ENCODE results near the gene CENPP.

Gene CENPP

GRCh38 chr9:92422611-92423338 lies 97.0 kb downstream of the CENPP start:
- no peak overlapping the region for H3K4me3 Mint-ChIP-seq
- no peaks in the 10 kb centered on the region for H3K9me3 Mint-ChIP-seq
- no peak overlapping the region for H3K27ac Mint-ChIP-seq
- H3K36me3 Mint-ChIP-seq, result peaks cover 1% of the 10 kb centered on the region
- H3K4me1 Mint-ChIP-seq, result no peaks in the 10 kb centered on the region
- H3K27me3 Mint-ChIP-seq, result no peaks in the 10 kb centered on the region

GRCh38 chr9:92423612-92424011 lies 97.9 kb downstream of the CENPP start:
- Mint-ChIP-seq H3K4me1 (no peaks in the 10 kb centered on the region), H3K27ac (no peak overlapping the region), H3K4me3 (no peak overlapping the region), H3K36me3 (peaks cover 1% of the 10 kb centered on the region), H3K27me3 (no peaks in the 10 kb centered on the region), H3K9me3 (no peaks in the 10 kb centered on the region)

DNA sequence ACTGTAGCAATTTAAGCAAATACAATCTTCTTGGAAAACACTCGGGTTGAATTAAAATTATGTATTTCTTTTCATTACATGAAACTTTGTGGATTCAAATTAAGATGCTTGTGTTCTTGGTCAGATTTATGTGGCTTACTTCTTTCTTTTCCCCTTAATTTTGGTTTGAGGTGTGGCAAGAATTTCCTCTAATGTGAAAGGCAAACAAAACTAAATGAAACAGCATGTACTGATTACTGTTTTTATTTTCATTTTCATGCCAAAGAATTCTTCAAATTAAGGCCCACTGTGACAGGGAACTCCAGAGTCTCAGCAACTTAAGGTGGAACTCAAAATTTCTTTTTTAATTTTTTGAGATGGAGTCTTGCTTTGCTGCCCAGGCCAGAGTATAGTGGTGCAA lies 98.6 kb downstream of the CENPP start, which contains the start of gene OMD:
Gene OMD (minus strand): TSS at position 132 of the 400 bp plus-strand sequence. CDS start 6,913 bp downstream, outside the sequence.
- no peak within 1 kb of the TSS for H3K27ac Mint-ChIP-seq
- no peaks in the 10 kb centered on the region for H3K27me3 Mint-ChIP-seq
- no peaks in the 10 kb centered on the region for H3K9me3 Mint-ChIP-seq
- H3K36me3 Mint-ChIP-seq, result peaks cover 1% of the 10 kb centered on the region
- no peaks in the 10 kb centered on the region for H3K4me1 Mint-ChIP-seq
- H3K4me3 Mint-ChIP-seq, result no peak within 1 kb of the TSS

DNA sequence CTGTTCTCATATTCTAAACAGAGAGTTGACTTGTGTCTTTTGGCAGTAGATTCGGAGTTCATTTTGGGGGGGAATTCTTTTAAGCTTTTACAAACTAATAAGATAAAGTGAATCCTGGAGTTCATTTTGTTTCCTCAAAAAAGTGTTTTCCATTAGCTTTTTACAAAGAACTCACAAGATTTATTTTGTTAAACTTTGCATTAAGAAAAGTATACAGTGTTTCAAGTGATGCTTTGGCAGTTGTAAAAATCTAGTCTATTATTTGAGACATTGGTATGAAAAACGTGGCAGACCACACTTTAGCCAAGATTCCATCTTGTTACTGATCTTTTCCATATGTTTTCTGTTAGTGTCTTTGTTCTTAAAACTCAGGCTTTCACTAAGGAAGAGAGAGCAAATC lies 99.7 kb downstream of the CENPP start:
- Mint-ChIP-seq H3K27ac (no peak overlapping the region), H3K4me3 (no peak overlapping the region), H3K4me1 (no peaks in the 10 kb centered on the region), H3K27me3 (no peaks in the 10 kb centered on the region), H3K9me3 (no peaks in the 10 kb centered on the region), H3K36me3 (peaks cover 2% of the 10 kb centered on the region)

DNA sequence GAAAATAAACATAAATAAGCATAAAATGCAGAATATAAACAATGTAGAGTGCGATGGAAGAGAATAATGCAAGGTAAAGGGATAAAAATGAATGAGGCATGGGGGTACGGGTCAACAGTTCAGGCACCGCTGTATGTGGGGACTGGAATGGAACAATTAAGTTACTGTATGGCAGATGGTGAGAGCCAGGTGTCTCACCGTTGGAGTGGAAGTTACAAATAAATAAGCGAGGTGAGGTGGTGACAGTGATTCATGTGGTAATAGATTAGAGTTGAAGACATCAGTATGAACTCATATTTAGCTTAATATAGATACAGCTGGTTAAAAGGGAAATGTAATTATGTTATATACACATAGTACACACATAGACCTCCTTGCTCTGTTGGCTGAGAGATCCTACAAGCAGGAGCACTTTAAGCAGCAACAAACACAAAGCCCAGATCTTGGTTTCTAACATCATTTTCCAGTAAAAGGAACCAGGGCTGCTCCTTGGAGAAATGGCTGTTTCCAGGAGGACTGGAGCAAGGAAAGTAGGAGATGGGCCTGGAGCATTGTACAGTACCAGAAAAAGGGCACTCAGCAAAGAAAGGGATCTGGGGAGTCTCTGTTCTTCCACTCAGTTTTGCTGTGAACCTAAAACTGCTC lies 100.9 kb downstream of the CENPP start:
- Mint-ChIP-seq H3K27ac (no peak overlapping the region), H3K9me3 (no peaks in the 10 kb centered on the region), H3K4me3 (no peak overlapping the region), H3K36me3 (peaks cover 4% of the 10 kb centered on the region), H3K27me3 (no peaks in the 10 kb centered on the region), H3K4me1 (no peaks in the 10 kb centered on the region)

DNA sequence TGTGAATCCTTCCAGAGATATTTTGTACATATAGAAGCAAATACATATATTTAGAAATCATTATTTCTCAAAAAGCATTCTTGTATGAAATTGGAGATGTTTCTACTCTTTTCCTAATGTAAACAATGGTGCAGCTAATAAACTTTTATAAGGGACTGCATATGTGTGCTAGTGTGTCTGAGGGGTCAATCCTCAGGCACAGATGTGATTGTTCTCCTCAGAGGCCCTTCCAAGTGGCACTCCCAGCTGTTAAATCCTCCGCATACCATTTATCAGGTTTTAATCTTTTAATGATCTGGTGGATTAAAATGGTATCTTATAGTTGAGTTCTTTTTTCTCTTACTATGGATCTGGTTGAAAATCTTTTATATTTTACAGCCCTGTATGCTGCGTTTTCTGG lies 104.1 kb downstream of the CENPP start:
- H3K36me3 Mint-ChIP-seq, result peaks cover 4% of the 10 kb centered on the region

GRCh38 chr9:92432350-92432749 lies 106.6 kb downstream of the CENPP start:
- H3K4me3 Mint-ChIP-seq, result no peak overlapping the region
- H3K36me3 Mint-ChIP-seq, result peaks cover 4% of the 10 kb centered on the region
- H3K27me3 Mint-ChIP-seq, result no peaks in the 10 kb centered on the region
- no peaks in the 10 kb centered on the region for H3K4me1 Mint-ChIP-seq
- no peak overlapping the region for H3K27ac Mint-ChIP-seq
- H3K9me3 Mint-ChIP-seq, result no peaks in the 10 kb centered on the region

More for the DNA sequence above, 104.1 kb downstream of the CENPP start:
- Mint-ChIP-seq H3K4me1 (no peaks in the 10 kb centered on the region), H3K4me3 (no peak overlapping the region), H3K9me3 (no peaks in the 10 kb centered on the region), H3K27ac (no peak overlapping the region), H3K27me3 (no peaks in the 10 kb centered on the region)

- H3K36me3 Mint-ChIP-seq, result peaks cover 4% of the 10 kb centered on the region
- no peaks in the 10 kb centered on the region for H3K9me3 Mint-ChIP-seq
- no peaks in the 10 kb centered on the region for H3K27me3 Mint-ChIP-seq
- no peak overlapping the region for H3K27ac Mint-ChIP-seq
- H3K4me1 Mint-ChIP-seq, result no peaks in the 10 kb centered on the region
- no peak overlapping the region for H3K4me3 Mint-ChIP-seq
These were observed 107.3 kb downstream of the CENPP start for GRCh38 chr9:92432972-92433548.

DNA sequence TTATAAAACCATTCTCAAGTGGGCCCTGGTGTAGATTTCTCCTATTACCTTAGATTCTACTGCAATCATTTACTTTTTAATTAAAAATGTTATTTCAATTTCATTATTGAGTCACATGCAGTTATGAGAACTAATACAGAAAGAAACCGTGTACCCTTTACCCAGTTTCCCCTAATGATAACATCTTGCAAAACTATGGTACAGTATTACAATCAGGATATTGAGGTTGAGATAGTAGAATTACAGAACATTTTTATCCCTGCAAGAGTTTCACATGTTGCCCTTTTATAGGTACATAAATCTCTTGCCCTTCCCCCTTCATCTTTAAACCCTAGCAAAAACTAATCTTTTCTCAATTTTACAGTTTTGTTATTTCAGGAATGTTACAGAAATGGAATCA lies 109.5 kb downstream of the CENPP start:
- Mint-ChIP-seq H3K4me1 (no peaks in the 10 kb centered on the region), H3K4me3 (no peak overlapping the region), H3K36me3 (peaks cover 2% of the 10 kb centered on the region), H3K27ac (no peak overlapping the region), H3K9me3 (no peaks in the 10 kb centered on the region), H3K27me3 (no peaks in the 10 kb centered on the region)

DNA sequence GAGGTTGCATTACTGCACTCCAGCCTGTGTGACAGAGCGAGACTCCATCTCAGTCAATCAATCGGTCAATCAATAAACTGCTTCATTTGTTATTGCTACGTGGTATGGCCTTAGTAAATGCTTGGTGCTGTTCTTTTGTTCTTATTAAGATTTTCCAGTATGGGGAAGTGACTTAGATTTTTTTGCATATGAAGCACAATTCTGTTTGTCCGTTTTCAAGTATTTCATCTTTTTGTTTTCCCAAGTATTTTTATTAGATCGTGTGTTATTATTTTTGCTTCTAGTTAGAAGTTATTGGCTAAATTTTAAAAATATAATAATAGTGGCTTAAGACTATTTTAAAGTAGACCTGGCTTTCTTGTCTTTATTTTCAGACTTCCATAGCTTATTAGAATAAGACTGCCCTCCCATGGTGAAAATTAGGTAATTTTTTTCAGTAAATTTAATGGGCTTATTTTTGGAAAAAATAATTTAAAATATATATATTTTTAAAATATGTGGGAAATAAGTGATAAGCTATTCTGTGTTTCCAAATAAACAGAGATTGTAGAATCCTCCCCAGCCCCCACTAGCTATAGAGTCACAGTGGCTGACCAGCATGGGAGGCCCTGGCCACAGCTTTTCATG lies 113.3 kb downstream of the CENPP start:
- H3K4me1 Mint-ChIP-seq, result no peaks in the 10 kb centered on the region
- no peaks in the 10 kb centered on the region for H3K9me3 Mint-ChIP-seq
- no peak overlapping the region for H3K4me3 Mint-ChIP-seq
- no peak overlapping the region for H3K27ac Mint-ChIP-seq
- no peaks in the 10 kb centered on the region for H3K27me3 Mint-ChIP-seq
- H3K36me3 Mint-ChIP-seq, result no peaks in the 10 kb centered on the region

- no peaks in the 10 kb centered on the region for H3K27me3 Mint-ChIP-seq
- H3K9me3 Mint-ChIP-seq, result no peaks in the 10 kb centered on the region
- H3K4me3 Mint-ChIP-seq, result no peak overlapping the region
- H3K27ac Mint-ChIP-seq, result no peak overlapping the region
- no peaks in the 10 kb centered on the region for H3K36me3 Mint-ChIP-seq
- no peaks in the 10 kb centered on the region for H3K4me1 Mint-ChIP-seq
These were observed 114.4 kb downstream of the CENPP start for GRCh38 chr9:92439921-92440750.

GRCh38 chr9:92440751-92441046 lies 114.9 kb downstream of the CENPP start:
- H3K4me3 Mint-ChIP-seq, result no peak overlapping the region
- no peak overlapping the region for H3K27ac Mint-ChIP-seq
- no peaks in the 10 kb centered on the region for H3K36me3 Mint-ChIP-seq
- no peaks in the 10 kb centered on the region for H3K9me3 Mint-ChIP-seq
- H3K27me3 Mint-ChIP-seq, result no peaks in the 10 kb centered on the region
- no peaks in the 10 kb centered on the region for H3K4me1 Mint-ChIP-seq

- Mint-ChIP-seq H3K27ac (no peak overlapping the region), H3K9me3 (no peaks in the 10 kb centered on the region), H3K27me3 (no peaks in the 10 kb centered on the region), H3K4me3 (no peak overlapping the region), H3K36me3 (no peaks in the 10 kb centered on the region), H3K4me1 (no peaks in the 10 kb centered on the region)
These were observed 119.1 kb downstream of the CENPP start for GRCh38 chr9:92444841-92445240.

DNA sequence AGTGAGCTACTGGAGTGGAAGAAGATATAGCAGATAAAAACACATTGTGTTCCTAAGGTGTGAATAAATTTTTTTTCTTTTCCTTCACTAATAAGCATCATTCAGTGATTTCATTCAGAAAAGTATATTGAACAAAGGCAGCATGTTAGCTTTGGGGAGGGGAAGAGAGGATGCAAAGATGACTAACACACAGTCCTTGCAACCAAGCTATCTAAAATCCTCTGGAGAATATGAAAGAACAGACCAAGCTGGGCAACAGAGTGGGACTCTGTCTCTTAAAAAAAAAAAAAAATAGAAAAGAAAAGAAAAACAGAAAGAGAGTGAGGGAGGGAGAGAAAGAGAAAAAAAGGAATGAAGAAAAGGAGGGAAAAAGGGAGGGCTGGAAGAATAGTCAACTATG lies 120.8 kb downstream of the CENPP start:
- no peak overlapping the region for H3K4me3 Mint-ChIP-seq
- H3K27ac Mint-ChIP-seq, result no peak overlapping the region
- no peaks in the 10 kb centered on the region for H3K27me3 Mint-ChIP-seq
- H3K4me1 Mint-ChIP-seq, result no peaks in the 10 kb centered on the region
- no peaks in the 10 kb centered on the region for H3K36me3 Mint-ChIP-seq
- H3K9me3 Mint-ChIP-seq, result no peaks in the 10 kb centered on the region

GRCh38 chr9:92455217-92455616 lies 129.5 kb downstream of the CENPP start:
- H3K4me1 Mint-ChIP-seq, result no peaks in the 10 kb centered on the region
- no peaks in the 10 kb centered on the region for H3K27me3 Mint-ChIP-seq
- no peaks in the 10 kb centered on the region for H3K9me3 Mint-ChIP-seq
- H3K36me3 Mint-ChIP-seq, result peaks cover 3% of the 10 kb centered on the region
- H3K4me3 Mint-ChIP-seq, result no peak overlapping the region
- no peak overlapping the region for H3K27ac Mint-ChIP-seq

Data from activated naive CD4-positive, alpha-beta T cell treated with anti-CD3 and anti-CD28 coated beads, Interleukin-2, amount 50 U/mL, for 24 hours (primary cell).